IPS DF 4.7 (cell line): ENCODE data around the gene FBXL19.
"Not testable (repeated sequence)": the region's sequence is repeated elsewhere in the genome, so short reads cannot be mapped to it uniquely, and the experiment has no call there.

Experiments used
- DNase-seq: peaks from one replicate; pipeline ENCODE4 v3.0.0-alpha.2; 2013; ENCODE audit warnings: low spot score; ENCODE audit errors: extremely low read depth

Gene FBXL19

GRCh38 chr16:30923554-30924075, at the start of gene FBXL19:
Gene FBXL19, plus strand, starts transcription at chr16:30923572. Its CDS starts 2,183 bp downstream, at chr16:30925755.
- no peak for DNase-seq

DNA sequence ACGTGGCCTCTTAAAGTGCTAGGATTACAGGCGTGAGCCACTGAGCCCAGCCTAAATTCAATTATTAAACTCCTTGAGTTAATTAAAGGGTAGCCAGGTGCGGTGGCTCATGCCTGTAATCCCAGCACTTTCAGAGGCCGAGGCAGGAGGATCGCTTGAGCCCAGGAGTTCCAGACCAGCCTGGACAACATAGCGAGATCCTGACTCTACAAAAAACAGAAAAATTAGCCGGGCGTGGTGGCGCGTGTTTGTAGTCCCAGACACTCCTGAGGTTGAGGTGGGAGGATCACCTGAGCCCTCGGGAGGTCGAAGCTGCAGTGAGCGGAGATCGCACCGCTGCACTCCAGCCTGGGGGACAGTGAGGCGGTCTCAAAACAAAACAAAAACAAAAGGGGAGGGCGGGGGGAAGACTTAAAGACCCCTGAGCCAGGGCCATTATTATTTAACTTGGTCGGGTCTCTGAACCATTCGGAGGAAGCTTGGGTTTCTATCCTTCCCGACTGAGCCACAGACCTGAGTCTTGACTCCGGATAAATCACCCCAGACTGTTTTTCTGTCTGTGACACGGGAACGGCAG, 49.0 kb upstream of the FBXL19 start:
- no peak for DNase-seq

GRCh38 chr16:30874821-30875717, 48.3 kb upstream of the FBXL19 start:
- no peak for DNase-seq

DNA sequence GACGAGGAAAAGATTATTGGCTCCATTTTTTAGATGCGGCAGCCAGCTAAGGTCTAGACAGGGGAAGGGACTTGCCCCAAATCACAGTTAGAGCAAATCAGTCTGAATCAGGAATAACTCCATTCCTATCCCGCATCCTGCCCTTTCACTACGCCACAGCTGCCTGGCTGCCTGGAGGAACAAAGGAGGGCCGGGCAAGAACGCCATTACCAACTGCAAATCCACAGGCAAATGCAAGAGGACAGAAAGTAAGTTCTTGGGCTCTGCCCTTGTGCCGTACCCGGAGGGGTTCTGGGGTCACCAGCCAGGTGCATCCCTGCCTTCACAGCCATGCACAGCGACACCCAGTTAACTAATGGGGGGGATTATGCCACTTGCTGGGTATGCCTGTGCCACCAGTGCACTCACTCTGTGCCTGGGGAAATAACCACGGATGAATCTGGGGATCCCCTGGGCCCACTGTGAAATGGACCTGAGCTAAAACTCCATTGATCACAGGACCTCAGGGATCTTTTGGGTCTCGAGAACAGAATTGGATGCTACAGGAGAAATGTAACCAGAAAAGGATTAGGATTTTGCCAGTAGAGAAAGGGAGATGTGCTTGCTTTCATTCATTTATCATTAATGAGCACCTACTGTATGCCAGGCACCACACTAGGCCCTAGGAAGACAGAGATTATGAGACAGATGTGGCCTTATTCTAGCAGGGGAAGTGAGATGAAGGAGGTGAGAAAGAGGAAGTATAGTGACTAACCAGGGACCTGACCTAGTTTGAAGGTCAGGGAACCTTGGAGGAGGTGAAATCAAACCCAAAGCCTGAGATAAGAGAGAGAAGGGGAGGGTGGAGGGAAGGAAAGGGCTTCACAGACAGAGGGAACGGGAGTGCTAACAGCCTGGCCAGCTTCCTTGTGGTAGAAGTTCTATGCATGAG, 47.2 kb upstream of the FBXL19 start:
- DNase-seq = no peak

DNA sequence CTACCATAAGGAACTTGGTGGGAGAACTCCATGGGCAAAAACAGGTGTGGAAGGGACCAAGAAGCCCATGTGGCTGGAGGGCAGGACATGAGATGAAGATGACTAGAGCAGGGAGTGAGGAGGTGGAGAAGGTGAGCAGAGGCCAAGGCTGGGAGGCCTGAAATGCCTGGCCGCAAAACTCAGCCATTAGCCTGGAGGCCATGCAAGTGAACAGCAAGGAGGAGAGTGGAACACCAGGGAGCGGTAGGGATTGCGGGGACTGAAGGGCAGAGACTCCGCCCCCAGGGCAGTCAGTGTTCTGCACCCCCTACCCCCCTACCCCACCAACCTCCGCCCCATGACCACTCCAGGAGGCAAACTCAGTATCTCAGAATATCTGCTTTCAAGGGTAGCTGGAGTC, 46.5 kb upstream of the FBXL19 start:
- no peak for DNase-seq

DNA sequence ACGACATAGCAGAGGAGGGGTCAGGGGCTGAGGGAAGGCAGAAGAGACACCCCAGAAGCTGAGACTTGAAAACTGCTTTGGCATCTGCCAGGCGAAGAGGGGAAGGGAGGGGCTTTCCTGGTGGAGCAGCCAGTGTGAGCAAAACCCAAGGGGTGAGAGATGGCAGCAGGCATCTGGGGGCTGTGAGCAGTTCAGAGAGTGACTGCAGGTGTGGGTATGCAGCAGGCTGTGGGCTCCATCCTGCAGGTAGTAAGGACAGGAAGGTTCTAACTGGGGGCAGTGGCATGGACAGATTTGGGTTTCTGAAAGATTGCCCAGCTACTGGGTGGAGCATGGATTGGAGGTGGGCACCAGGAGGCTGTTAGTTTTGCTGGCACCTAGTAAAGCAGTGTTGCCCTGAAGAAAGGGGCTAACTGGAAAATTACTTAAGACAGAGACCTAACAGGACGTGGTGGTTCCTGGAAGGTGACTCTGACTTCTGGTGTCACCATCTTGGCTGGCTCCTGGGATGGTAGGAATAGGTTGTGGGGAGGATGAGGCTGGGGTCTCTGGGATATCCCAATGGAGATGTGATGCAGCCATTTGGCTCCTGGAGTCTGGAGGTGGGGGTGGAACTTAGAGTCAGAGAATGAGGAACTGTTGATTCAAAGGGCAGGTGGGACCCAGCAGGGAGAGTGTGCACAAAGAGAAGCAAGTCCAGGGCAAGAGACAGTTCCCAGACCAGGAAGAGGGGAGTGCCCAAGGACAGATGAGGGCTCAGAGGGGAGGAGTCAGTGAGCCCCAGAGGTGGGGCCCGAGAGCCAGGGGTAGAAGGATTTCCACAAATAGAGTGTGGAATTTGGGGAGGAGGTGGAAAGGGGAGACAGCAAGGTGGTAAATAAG, 40.7 kb upstream of the FBXL19 start:
- DNase-seq = no peak

GRCh38 chr16:30884760-30885159, 38.6 kb upstream of the FBXL19 start:
- no peak for DNase-seq

DNA sequence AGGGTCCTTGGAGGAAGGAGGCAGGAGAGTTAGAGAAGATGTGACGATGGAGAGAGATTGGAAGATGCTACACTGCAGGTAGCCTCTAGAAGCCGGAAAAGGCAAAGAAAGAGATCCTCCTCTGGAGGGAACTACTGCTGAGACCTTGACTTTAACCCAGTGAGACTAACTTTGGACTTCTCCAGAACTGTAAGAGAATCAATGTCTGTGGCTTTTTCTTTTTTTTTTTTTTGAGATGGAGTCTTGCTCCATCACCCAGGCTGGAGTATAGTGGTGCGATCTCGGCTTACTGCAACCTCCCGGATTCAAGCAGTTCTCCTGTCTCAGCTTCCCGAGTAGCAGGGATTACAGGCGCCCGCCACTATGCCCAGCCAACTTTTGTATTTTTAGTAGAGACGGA, 38.2 kb upstream of the FBXL19 start:
- no peak for DNase-seq

- DNase-seq = no peak
Observed at GRCh38 chr16:30886145-30886544, 37.2 kb upstream of the FBXL19 start.

- no peak for DNase-seq
Observed at GRCh38 chr16:30887927-30888326, 35.4 kb upstream of the FBXL19 start.

DNA sequence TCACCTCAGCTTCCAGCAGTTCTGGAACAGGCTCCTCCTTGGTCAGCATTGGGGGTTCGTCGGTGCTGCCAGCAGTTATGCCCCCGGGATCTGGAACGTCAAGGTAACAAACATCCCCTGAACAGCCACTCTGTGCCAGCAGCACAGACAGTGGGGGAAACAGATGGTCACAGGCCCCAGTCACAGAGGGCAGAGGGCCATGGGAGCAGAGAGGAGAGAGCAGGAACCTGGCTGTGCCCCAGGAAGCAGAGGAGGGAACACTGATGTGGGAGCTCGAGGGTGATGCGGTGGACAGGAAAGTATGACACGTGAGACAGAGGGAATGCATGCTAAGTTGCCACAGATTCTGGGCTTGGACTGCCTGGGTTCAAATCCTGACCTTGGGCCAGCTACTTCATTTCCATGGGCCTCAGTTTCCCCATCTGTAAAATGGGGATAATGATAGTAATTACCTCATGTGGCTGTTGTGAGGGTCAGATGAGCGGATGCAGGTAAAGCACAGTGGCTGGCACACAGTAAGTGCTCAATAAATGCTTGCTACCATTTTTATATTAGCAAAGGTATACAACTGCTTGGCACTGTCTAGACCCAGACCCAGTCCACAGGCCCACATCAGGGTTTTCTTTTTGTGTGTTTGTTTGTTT, 34.4 kb upstream of the FBXL19 start:
- DNase-seq = no peak

DNA sequence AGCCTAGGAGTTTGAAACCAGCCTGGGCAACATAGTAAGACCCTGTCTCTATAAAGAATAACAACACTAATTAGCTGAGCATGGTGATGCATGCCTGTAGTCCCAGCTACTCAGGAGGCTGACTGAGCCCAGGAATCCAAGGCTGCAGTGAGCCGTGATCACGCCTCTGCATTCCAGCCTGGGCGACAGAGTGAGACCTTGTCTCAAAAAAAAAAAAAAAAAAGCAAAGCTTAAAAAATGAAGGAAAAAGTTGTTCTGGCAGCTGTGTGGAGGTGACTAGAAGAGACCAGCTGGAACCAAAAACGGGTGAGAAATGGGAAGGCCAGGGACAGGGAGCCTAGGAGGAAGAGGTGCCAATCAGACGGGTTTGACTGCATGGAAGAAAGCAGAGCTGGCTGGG, 33.7 kb upstream of the FBXL19 start:
- DNase-seq = no peak

GRCh38 chr16:30891043-30891823, 32.1 kb upstream of the FBXL19 start:
- not testable (repeated sequence) for DNase-seq

GRCh38 chr16:30892670-30893416, 30.5 kb upstream of the FBXL19 start:
- no peak for DNase-seq

- no peak for DNase-seq
Observed at GRCh38 chr16:30893417-30893743, 30.0 kb upstream of the FBXL19 start.

DNA sequence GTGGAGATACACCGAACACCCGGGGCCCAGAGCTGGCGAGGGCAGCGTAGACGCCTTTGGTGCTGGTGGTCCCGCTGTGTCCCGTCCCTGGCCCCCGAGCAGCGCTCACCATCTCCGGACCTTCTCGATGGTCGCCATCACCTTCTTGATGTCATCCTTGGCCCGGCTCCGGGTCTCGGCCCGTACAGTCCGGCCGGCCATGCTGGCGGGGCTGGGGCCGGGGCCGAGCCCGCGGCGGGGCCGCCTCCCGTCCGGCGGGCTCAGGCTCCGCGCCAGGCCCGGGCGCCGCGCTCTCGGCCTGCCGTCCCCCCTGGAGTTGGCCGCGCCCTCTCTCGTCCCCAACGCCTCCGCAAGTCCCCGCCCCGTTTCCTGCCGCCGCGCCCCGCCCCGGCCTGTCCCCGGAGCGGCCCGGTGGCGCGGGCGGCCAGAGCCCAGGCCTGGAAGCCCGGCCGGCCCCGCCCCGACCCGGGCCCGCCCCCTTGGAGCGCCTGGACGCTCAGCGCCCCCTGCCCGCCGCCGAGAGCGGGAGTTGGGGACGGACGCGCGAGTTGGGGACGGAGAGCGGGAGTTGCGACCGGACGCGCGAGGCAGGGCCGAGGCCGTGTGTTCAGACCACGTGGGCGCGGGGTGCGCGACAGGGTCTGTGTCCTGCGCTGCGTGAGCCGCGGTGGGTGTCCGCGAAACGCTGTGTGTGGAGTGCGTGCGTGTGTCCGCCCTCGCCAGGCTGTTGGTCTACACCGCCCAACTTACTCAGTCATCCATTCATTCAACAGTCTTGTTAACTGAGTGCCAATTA, 29.4 kb upstream of the FBXL19 start, which contains the start of gene BCL7C:
Gene BCL7C, minus strand, starts transcription at position 334 of the 796 bp plus-strand sequence. Its CDS starts 133 bp downstream, at position 201.
- no peak for DNase-seq

DNA sequence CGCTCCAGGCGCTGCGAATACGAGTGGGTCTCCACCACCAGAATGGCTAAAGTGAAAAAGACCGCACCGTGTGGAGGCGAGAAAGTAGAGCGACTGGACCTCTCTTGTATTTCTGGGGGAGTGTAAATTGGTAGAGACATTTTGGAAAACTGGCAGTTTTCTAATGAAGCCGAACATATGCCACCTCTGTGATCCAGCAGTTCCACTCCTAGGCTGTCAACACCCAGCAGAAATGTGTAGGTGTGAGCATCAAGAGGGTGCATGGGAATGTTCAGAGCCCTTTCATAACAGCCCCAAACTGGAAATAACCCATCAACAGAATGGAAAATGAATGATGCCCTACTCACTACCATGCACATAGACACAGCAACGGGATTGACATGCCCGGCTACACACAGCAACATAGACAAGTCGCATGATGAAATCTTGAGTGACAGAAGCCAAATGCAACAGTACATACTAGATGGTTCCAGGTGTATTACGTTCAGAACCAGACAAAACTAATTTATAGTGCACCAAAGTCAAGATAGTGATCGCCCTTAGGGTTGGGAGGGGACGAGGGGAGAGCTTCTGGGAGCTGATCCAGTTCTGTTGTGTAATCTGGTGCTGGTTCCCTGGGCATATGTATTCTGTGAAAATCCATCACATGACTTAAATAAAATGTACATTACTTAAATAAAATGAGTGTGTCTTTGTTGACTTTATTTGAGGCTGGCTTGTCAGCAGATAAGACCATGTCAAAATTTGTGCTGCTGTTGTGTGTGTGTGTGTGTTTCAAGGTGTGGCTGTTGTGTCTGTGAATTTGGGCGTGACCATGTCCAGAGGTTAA, 28.6 kb upstream of the FBXL19 start:
- no peak for DNase-seq
